LNCAP (cell line): Measurements from ENCODE around the gene COL5A1.

Experiments used
- TF ChIP-seq, protein P1 (sequence below): fragments of 450-650 bp; IDR thresholded peaks from 2 replicates; pipeline ENCODE4 v1.5.1; 2017; ENCODE audit warnings: mild to moderate bottlenecking

Gene COL5A1

DNA sequence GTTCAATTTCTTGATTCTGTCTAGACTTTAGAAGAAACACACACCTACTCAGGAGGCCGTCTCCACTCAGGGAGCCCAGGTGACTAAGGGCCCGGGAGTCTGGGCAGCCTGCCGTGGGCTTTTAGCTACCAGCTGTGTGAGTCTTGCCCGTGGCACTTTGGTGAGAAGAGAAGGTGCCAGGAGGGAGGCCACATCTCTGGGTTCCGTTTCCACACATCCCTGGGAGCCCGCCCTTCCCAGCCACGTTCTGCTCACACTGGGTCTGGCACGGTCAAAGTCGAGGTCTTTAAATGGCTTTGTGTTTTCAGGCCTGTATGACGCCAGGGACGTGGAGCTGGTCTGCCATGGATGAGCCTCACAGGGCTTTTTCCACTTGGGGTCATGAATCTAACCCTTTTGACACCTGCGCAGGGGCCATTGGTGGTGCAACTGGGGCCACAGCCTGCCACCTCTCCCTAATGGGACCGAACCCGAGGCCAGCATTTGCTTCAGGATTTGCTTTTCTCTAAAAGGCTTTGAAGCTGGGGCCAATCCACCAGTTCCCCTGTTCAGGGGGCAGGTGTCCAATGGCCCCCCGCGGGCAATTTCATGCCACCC is 221.8 kb downstream of the COL5A1 start:
- TF ChIP-seq, protein P1, sequence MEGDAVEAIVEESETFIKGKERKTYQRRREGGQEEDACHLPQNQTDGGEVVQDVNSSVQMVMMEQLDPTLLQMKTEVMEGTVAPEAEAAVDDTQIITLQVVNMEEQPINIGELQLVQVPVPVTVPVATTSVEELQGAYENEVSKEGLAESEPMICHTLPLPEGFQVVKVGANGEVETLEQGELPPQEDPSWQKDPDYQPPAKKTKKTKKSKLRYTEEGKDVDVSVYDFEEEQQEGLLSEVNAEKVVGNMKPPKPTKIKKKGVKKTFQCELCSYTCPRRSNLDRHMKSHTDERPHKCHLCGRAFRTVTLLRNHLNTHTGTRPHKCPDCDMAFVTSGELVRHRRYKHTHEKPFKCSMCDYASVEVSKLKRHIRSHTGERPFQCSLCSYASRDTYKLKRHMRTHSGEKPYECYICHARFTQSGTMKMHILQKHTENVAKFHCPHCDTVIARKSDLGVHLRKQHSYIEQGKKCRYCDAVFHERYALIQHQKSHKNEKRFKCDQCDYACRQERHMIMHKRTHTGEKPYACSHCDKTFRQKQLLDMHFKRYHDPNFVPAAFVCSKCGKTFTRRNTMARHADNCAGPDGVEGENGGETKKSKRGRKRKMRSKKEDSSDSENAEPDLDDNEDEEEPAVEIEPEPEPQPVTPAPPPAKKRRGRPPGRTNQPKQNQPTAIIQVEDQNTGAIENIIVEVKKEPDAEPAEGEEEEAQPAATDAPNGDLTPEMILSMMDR = no peak

DNA sequence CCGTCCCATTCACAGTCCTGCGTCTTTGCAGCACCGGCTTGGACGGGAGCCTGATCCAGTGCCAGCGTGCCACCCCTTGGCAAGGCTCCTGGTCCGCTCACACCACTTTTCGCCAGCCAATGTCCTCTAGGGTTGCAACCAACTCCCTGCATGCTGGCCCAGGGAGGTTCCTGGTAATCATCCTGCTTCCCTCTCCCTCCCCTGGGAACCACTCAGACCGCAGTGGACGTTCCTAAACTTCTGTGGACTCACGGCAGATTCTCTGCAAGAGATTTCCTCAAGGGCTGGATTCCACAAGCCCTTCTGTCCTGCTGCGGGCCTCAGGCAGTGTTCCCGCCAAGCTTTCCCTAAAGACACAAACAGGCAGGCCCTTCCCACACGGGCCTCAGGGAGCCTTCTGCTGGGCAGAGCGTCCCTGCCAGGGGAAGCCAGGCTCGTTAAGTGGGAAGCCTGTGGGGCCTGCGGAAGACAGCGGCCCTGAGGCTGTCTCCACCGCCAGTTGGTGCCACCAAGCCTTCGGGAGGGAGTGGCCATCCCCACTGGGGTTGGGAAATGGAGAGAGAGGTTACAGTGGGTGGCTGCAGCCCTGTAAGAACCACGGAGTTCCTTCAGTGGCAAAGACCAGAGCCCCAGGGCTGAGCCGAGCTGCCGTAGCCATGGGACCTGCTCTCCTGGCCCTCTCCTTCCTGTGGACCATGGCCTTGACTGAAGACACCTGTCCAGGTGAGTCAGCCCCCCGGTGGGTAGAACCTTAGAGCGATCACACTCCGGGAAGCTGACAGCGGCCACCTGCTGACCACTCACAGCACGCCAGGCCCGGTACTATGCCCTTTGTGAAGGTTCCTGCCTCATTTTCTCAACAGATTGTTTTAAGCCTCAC is 222.6 kb downstream of the COL5A1 start:
- TF ChIP-seq, protein P1 = no peak

- TF ChIP-seq, protein P1 = no peak
These were observed 223.2 kb downstream of the COL5A1 start for GRCh38 chr9:134864821-134865190.

- TF ChIP-seq, protein P1 = no peak
These were observed 226.5 kb downstream of the COL5A1 start for GRCh38 chr9:134867917-134868750.

DNA sequence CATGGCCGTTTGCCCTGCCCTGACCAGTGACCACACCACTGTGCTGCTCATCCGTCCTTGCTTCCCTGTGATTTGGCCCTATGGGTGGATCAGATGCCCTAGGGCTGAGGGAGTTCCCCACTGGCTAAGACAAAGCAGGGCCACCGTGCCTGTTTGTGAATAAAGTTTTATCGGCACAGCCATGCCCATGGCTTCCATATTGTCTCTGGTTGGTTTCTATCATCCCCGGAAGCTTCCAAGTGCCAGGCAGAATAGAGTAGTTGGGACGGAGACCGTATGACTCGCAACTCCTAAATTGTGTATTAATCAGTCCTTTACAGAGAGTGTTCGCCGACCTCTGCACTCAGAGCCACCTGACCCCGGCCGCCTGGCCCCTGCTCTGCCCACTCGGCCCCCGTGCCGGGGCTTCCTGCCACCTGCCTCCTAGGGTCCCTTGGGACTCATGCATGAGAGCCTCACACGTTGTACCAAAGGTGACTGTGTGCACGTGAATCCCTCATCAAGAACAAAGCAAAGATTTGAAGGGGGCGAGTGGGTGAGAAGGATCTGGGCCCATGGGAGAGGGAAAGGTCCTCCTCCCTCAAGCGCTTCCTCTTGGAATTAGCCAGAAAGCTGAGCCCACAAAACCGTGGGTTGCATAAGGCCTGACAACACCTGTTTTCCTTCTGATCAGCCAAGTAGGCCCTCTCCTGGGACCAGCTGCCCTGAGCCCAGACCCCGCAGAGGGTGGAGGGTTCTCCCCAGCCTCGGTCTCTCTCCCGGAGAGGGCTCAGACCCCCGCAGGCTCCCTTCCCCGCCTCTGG is 227.3 kb downstream of the COL5A1 start:
- TF ChIP-seq, protein P1 = no peak

DNA sequence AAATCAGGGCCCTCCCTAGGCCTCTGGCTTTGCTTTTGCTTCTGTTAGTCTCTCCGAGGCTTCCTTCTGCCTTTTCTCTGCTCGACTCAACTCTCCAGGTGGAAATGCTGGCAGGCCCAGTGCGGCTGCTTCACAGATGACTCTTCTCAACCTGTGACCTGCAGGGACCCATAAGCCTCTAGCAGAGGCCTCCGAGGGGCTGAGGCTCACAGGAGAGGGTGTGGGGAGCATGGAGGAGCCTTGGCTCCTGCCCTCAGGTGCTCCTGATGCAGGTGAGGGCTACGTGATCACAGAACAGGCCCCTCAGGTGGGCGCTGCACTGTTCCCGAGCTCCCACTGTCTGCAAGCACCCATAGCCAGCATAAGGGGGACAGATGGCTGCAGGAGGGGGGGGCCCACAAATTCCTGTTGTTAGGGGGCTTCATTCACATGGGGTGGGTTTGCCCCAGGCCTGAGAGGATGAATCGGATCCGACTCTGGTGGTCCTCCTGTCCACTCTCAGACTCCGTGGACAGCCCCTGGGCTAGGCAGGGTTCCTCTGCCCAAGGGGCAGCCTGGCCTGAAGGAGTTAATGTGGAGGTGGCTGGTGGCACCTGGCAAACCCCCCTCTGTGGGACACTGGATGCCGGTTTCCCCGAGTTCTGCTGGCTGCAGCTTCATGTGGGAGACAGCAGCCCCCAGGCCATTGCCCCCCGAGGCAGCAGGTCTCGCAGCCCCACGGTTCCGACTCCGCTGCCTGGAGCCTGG is 228.1 kb downstream of the COL5A1 start:
- TF ChIP-seq, protein P1 = no peak
